SK-N-SH (cell line): ENCODE results near the gene VTN. TPM values are rescaled to one million over a fixed set of nuclear protein-coding genes. Genes with fewer than 3 reads are reported as not detected.

Source experiments
- CTCF ChIA-PET: fragments of 300-600, 350-600 bp; formaldehyde crosslinking; extraction: SDS; loops from one replicate; lab custom pipeline; 2021; lab: Yijun Ruan, JAX
- POLR2A ChIA-PET: fragments of 350-600 bp; sonication (Branson Sonifier 250); formaldehyde crosslinking; extraction: SDS; loops from one replicate; lab custom pipeline; 2020; ENCODE audit warnings: antibody characterized with exemption, inconsistent platforms; lab: Yijun Ruan, JAX
- DNase-seq: peaks from one replicate; pipeline ENCODE4 v3.0.0; 2012
- H2AFZ ChIP-seq: fragments of 200-600 bp; sonication (generic); 2 replicates; pipeline ENCODE4 v1.8.1; 2016; ENCODE audit warnings: antibody characterized with exemption, mild to moderate bottlenecking, low read depth
- H3F3A ChIP-seq: fragments of 200-600 bp; sonication (generic); replicated peaks from 2 replicates; pipeline ENCODE3; 2016; ENCODE audit warnings: antibody characterized with exemption, mild to moderate bottlenecking; ENCODE audit not compliant: insufficient read depth
- H3K27ac ChIP-seq, 2 experiments: fragments of 200-500 bp in 1 of 2; fragments of 200-600 bp in 1 of 2; sonication (Bioruptor generic) in 1 of 2; sonication (generic), shearing (Covaris generic) in 1 of 2; 2 replicates each; pipeline versions ENCODE4 v1.5.1 to v1.6.1; 2014 to 2016; ENCODE audit warnings: low read depth in 2 of 2, inconsistent platforms in 1 of 2, low read length in 1 of 2, mild to moderate bottlenecking in 1 of 2, mixed read lengths in 1 of 2
- H3K27me3 ChIP-seq: fragments of 200-600 bp; sonication (generic), shearing (Covaris generic); 2 replicates; pipeline ENCODE4 v1.6.1; 2016; ENCODE audit warnings: mixed run types; ENCODE audit not compliant: insufficient read depth
- H3K36me3 ChIP-seq, 2 experiments: fragments of 200-500 bp in 1 of 2; fragments of 200-600 bp in 1 of 2; sonication (Bioruptor generic) in 1 of 2; sonication (generic) in 1 of 2; replicated peaks in 1 of 2; 2 replicates each; pipeline versions ENCODE3 to v1.5.1; 2014 to 2016; ENCODE audit warnings: low read length in 1 of 2, mild to moderate bottlenecking in 1 of 2; ENCODE audit not compliant: insufficient read depth in 2 of 2, control insufficient read depth in 1 of 2
- H3K4me1 ChIP-seq, 2 experiments: fragments of 200-500 bp in 1 of 2; fragments of 200-600 bp in 1 of 2; sonication (Bioruptor generic) in 1 of 2; sonication (generic), shearing (Covaris generic) in 1 of 2; 2 replicates each; pipeline versions ENCODE4 v1.5.1 to v1.6.1; 2014 to 2016; ENCODE audit warnings: low read depth in 1 of 2, low read length in 1 of 2, mixed run types in 1 of 2; ENCODE audit not compliant: insufficient read depth in 2 of 2, control insufficient read depth in 1 of 2
- H3K4me2 ChIP-seq: fragments of 200-600 bp; sonication (generic), shearing (Covaris generic); 2 replicates; pipeline ENCODE4 v1.6.1; 2017; ENCODE audit warnings: mixed run types
- H3K4me3 ChIP-seq, 2 experiments: fragments of 200-500 bp in 1 of 2; fragments of 200-600 bp in 1 of 2; sonication (Bioruptor generic) in 1 of 2; sonication (generic), shearing (Covaris generic) in 1 of 2; 2 replicates each; pipeline versions ENCODE4 v1.5.1 to v1.8.1; 2014 to 2016; ENCODE audit warnings: low read depth in 2 of 2, inconsistent platforms in 1 of 2, low read length in 1 of 2, mild to moderate bottlenecking in 1 of 2, mixed read lengths in 1 of 2, moderate library complexity in 1 of 2
- H3K79me2 ChIP-seq: fragments of 200-600 bp; sonication (generic); 2 replicates; pipeline ENCODE4 v1.8.1; 2017; ENCODE audit warnings: mild to moderate bottlenecking; ENCODE audit not compliant: insufficient read depth
- H3K9ac ChIP-seq: fragments of 200-600 bp; sonication (generic); 2 replicates; pipeline ENCODE4 v1.6.1; 2017; ENCODE audit warnings: mixed run types
- H3K9me2 ChIP-seq: fragments of 200-600 bp; sonication (generic); 2 replicates; pipeline ENCODE4 v1.6.1; 2017; ENCODE audit warnings: mixed run types
- H3K9me3 ChIP-seq: fragments of 200-600 bp; sonication (generic); 2 replicates; pipeline ENCODE4 v1.6.1; 2017; ENCODE audit warnings: mixed run types, mild to moderate bottlenecking, moderate library complexity
- H4K20me1 ChIP-seq: fragments of 200-600 bp; sonication (generic); 2 replicates; pipeline ENCODE4 v1.6.1; 2017; ENCODE audit warnings: mild to moderate bottlenecking, mixed run types; ENCODE audit not compliant: insufficient read depth
- CHD2 ChIP-seq: fragments of 150-350 bp; IDR thresholded peaks from 2 replicates; pipeline ENCODE4 v1.6.1; 2018; ENCODE audit warnings: low read length; ENCODE audit not compliant: partially characterized antibody
- CTCF ChIP-seq: fragments of 200-600 bp; sonication (generic); IDR thresholded peaks from 2 replicates; pipeline ENCODE4 v1.6.1; 2017; ENCODE audit warnings: antibody characterized with exemption, mild to moderate bottlenecking, moderate library complexity
- EP300 ChIP-seq, 2 experiments: IDR thresholded peaks; 2 replicates each; pipeline versions ENCODE4 v1.4.0 to v1.6.1; 2012; ENCODE audit warnings: borderline replicate concordance in 1 of 2, low read depth in 1 of 2, low read length in 1 of 2
- FOXM1 ChIP-seq: IDR thresholded peaks from 2 replicates; pipeline ENCODE4 v1.4.0; 2012; ENCODE audit warnings: low read depth, mild to moderate bottlenecking
- RAD21 ChIP-seq: IDR thresholded peaks from 2 replicates; pipeline ENCODE4 v1.6.1; 2012; ENCODE audit warnings: mild to moderate bottlenecking, low read length
- REST ChIP-seq: IDR thresholded peaks from 2 replicates; pipeline ENCODE4 v1.6.1; 2012; ENCODE audit warnings: mild to moderate bottlenecking, low read depth, low read length, moderate library complexity
- RFX5 ChIP-seq: IDR thresholded peaks from 2 replicates; pipeline ENCODE4 v1.6.1; 2012; ENCODE audit warnings: mild to moderate bottlenecking, improper control_type of control experiment, low read length
- RXRA ChIP-seq: IDR thresholded peaks from 2 replicates; pipeline ENCODE4 v1.4.0; 2012; ENCODE audit warnings: low read depth, mild to moderate bottlenecking, borderline replicate concordance
- TCF12 ChIP-seq: IDR thresholded peaks from 2 replicates; pipeline ENCODE4 v1.4.0; 2012
- TEAD4 ChIP-seq: IDR thresholded peaks from 2 replicates; pipeline ENCODE4 v1.4.0; 2012; ENCODE audit warnings: mild to moderate bottlenecking, borderline replicate concordance; ENCODE audit not compliant: insufficient read depth
- YY1 ChIP-seq: IDR thresholded peaks from 2 replicates; pipeline ENCODE4 v1.4.0; 2012; ENCODE audit warnings: low read depth, mild to moderate bottlenecking
- WGBS: methylation state at CpG from one replicate; pipeline ENCODE4 v1.1.6; 2017; ENCODE audit warnings: low lambda C conversion rate; 5-methylcytosine and 5-hydroxymethylcytosine counted together
- polyA plus RNA-seq, 3 experiments: library from polyadenylated mRNA; depleted of rRNA; stranded (reverse); fragments of >200 nt; gene quantifications; 2 replicates each; pipeline ENCODE4 v1.2.3, GENCODE V29; 2012
- TF ChIP-seq, protein P1 (sequence below): IDR thresholded peaks from 2 replicates; pipeline ENCODE4; 2012
- TF ChIP-seq, protein P2 (sequence below): IDR thresholded peaks from 2 replicates; pipeline ENCODE4 v1.4.0; 2012; ENCODE audit warnings: low read depth, borderline replicate concordance
- TF ChIP-seq, protein P3 (sequence below): IDR thresholded peaks from 2 replicates; pipeline ENCODE4 v1.4.0; 2012; ENCODE audit warnings: low read depth, borderline replicate concordance

Gene VTN
- polyA plus RNA-seq, 1 of the 3 experiments (the other 2 are of a cell fraction): 1.2 TPM

- H2AFZ ChIP-seq: no peak overlapping the region
- TF ChIP-seq CHD2 (no peak), CTCF (no peak), TCF12 (no peak), REST (no peak), FOXM1 (no peak), TEAD4 (no peak)
- TF ChIP-seq, all 33 proteins: peak for 0
- H3K36me3 ChIP-seq: peaks cover 6 to 32% of the 10 kb centered on the region in 2 experiments
- WGBS: 80% methylated on average over 3 of the region's 3 CpGs
- H3K4me1 ChIP-seq: peaks cover under 1 to 8% of the 10 kb centered on the region in 2 experiments; a peak in 3 of 4 replicates
- ChIA-PET CTCF (no interaction called here), POLR2A (no interaction called here)
- H3K4me3 ChIP-seq: no peak overlapping the region
- H4K20me1 ChIP-seq: no peaks in the 10 kb centered on the region
- H3K27ac ChIP-seq: no peak overlapping the region
- H3K27me3 ChIP-seq: no peaks in the 10 kb centered on the region
- no peaks in the 10 kb centered on the region for H3K9me2 ChIP-seq
- DNase-seq: no peak
- H3K9ac ChIP-seq: no peak overlapping the region
- H3K9me3 ChIP-seq: no peaks in the 10 kb centered on the region
- peaks cover 13% of the 10 kb centered on the region for H3F3A ChIP-seq
- no peak overlapping the region for H3K4me2 ChIP-seq
- no peaks in the 10 kb centered on the region for H3K79me2 ChIP-seq
These were observed 4.6 kb downstream of the VTN start for GRCh38 chr17:28365487-28365886.

- H3K4me3 ChIP-seq: no peak within 1 kb of the TSS
- H3K4me2 ChIP-seq: no peak within 1 kb of the TSS
- no peaks in the 10 kb centered on the region for H4K20me1 ChIP-seq
- peaks cover 0 to 2% of the 10 kb centered on the region in 2 experiments; a peak in 1 of 4 replicates for H3K4me1 ChIP-seq
- TF ChIP-seq, protein P1, sequence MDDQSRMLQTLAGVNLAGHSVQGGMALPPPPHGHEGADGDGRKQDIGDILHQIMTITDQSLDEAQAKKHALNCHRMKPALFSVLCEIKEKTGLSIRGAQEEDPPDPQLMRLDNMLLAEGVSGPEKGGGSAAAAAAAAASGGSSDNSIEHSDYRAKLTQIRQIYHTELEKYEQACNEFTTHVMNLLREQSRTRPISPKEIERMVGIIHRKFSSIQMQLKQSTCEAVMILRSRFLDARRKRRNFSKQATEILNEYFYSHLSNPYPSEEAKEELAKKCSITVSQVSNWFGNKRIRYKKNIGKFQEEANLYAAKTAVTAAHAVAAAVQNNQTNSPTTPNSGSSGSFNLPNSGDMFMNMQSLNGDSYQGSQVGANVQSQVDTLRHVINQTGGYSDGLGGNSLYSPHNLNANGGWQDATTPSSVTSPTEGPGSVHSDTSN: no peak
- TF ChIP-seq YY1: no peak
- TF ChIP-seq RFX5: no peak
- TF ChIP-seq, protein P2, sequence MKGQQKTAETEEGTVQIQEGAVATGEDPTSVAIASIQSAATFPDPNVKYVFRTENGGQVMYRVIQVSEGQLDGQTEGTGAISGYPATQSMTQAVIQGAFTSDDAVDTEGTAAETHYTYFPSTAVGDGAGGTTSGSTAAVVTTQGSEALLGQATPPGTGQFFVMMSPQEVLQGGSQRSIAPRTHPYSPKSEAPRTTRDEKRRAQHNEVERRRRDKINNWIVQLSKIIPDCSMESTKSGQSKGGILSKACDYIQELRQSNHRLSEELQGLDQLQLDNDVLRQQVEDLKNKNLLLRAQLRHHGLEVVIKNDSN: no peak
- TF ChIP-seq, protein P3, sequence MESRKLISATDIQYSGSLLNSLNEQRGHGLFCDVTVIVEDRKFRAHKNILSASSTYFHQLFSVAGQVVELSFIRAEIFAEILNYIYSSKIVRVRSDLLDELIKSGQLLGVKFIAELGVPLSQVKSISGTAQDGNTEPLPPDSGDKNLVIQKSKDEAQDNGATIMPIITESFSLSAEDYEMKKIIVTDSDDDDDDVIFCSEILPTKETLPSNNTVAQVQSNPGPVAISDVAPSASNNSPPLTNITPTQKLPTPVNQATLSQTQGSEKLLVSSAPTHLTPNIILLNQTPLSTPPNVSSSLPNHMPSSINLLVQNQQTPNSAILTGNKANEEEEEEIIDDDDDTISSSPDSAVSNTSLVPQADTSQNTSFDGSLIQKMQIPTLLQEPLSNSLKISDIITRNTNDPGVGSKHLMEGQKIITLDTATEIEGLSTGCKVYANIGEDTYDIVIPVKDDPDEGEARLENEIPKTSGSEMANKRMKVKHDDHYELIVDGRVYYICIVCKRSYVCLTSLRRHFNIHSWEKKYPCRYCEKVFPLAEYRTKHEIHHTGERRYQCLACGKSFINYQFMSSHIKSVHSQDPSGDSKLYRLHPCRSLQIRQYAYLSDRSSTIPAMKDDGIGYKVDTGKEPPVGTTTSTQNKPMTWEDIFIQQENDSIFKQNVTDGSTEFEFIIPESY: no peak
- no peak for TF ChIP-seq RAD21
- no peak for TF ChIP-seq RXRA
- TF ChIP-seq EP300 (IDR thresholded peaks at IDR 0.05; ENCODE audit: borderline replicate concordance in 1 of 2, low read depth in 1 of 2, low read length in 1 of 2): no peak
- no peak for DNase-seq
- CTCF ChIA-PET: no interaction called here
- no peak within 1 kb of the TSS for H3K9ac ChIP-seq
- no peak within 1 kb of the TSS for H2AFZ ChIP-seq
- H3K9me3 ChIP-seq: no peaks in the 10 kb centered on the region
- H3K27ac ChIP-seq: no peak within 1 kb of the TSS
- POLR2A ChIA-PET: no interaction called here
- no peaks in the 10 kb centered on the region for H3K27me3 ChIP-seq
- H3K36me3 ChIP-seq: peaks cover 11 to 38% of the 10 kb centered on the region in 2 experiments
- no peaks in the 10 kb centered on the region for H3K79me2 ChIP-seq
- 94% methylated on average over 11 of the region's 13 CpGs for WGBS
- no peaks in the 10 kb centered on the region for H3K9me2 ChIP-seq
- H3F3A ChIP-seq: peaks cover 7% of the 10 kb centered on the region
These were observed 5.3 kb downstream of the VTN start, which contains the start of gene SEBOX for GRCh38 chr17:28364665-28365363. Gene SEBOX, minus strand, starts transcription at chr17:28365199. Its CDS starts 48 bp downstream, at chr17:28365151.
